ENCODE measurements around the gene RNF208. TPM values are rescaled to one million over a fixed set of nuclear protein-coding genes. Genes with fewer than 3 reads are reported as not detected.

RNF208 gene
- total RNA-seq, 2 donors from 2014 or later: 10.5 to 15.6 TPM

- H3K27me3 Mint-ChIP-seq (ENCODE audit: insufficient read depth): peaks cover 2% of the 10 kb centered on the region
- TF ChIP-seq CTCF (conservative IDR thresholded peaks at IDR 0.05): no peak
- Histone ChIP-seq H3K27ac (ENCODE audit: low read depth, low read length) (no peak overlapping the region), H3K36me3 (ENCODE audit: control insufficient read depth, insufficient read depth, low read length) (peaks cover 9% of the 10 kb centered on the region), H3K4me1 (ENCODE audit: control insufficient read depth, insufficient read depth, low read length) (peaks cover 16% of the 10 kb centered on the region), H3K9me3 (ENCODE audit: control insufficient read depth, low read length) (no peaks in the 10 kb centered on the region), H3K27me3 (ENCODE audit: control insufficient read depth, insufficient read depth, low read length, poor library complexity, severe bottlenecking) (no peaks in the 10 kb centered on the region), H3K9ac (ENCODE audit: extremely low read depth, low read length, poor library complexity, severe bottlenecking) (no peak overlapping the region), H3K4me3 (ENCODE audit: low read length) (no peak overlapping the region)
- DNase-seq: peak; percentile 85
- H3K9me3 Mint-ChIP-seq: no peaks in the 10 kb centered on the region
- H3K4me3 Mint-ChIP-seq: no peak overlapping the region
- H3K4me1 Mint-ChIP-seq: peaks cover 17% of the 10 kb centered on the region
- WGBS, 2 experiments (ENCODE audit: insufficient coverage in 1 of 2, insufficient read length in 1 of 2): 82 to 87% methylated on average over 8 to 35 of the region's 35 CpGs
- H3K27ac Mint-ChIP-seq: no peak overlapping the region
- H3K36me3 Mint-ChIP-seq (ENCODE audit: low read depth): peaks cover 6% of the 10 kb centered on the region
Measured at GRCh38 chr9:137252555-137253506, 30.8 kb upstream of the RNF208 start.

- no peak overlapping the region for H3K9ac ChIP-seq (ENCODE audit: extremely low read depth, low read length, poor library complexity, severe bottlenecking)
- H3K27ac Mint-ChIP-seq: no peak overlapping the region
Measured at GRCh38 chr9:137251490-137252268, 29.6 kb upstream of the RNF208 start.

GRCh38 chr9:137251194-137251461 lies 29.1 kb upstream of the RNF208 start, which contains the start of gene STPG3:
STPG3 (plus strand) TSS chr9:137251286; CDS start chr9:137251287, 1 bp downstream.
- no peak for TF ChIP-seq CTCF (conservative IDR thresholded peaks at IDR 0.05)
- Mint-ChIP-seq H3K36me3 (ENCODE audit: low read depth) (no peaks in the 10 kb centered on the region), H3K27me3 (ENCODE audit: insufficient read depth) (peaks cover 4% of the 10 kb centered on the region), H3K4me1 (peaks cover 20% of the 10 kb centered on the region), H3K9me3 (no peaks in the 10 kb centered on the region), H3K4me3 (no peak within 1 kb of the TSS), H3K27ac (no peak within 1 kb of the TSS)
- Histone ChIP-seq H3K27me3 (ENCODE audit: control insufficient read depth, insufficient read depth, low read length, poor library complexity, severe bottlenecking) (no peaks in the 10 kb centered on the region), H3K9ac (ENCODE audit: extremely low read depth, low read length, poor library complexity, severe bottlenecking) (no peak within 1 kb of the TSS), H3K4me1 (ENCODE audit: control insufficient read depth, insufficient read depth, low read length) (peaks cover 9% of the 10 kb centered on the region), H3K27ac (ENCODE audit: low read depth, low read length) (no peak within 1 kb of the TSS), H3K4me3 (ENCODE audit: low read length) (no peak within 1 kb of the TSS), H3K36me3 (ENCODE audit: control insufficient read depth, insufficient read depth, low read length) (no peaks in the 10 kb centered on the region), H3K9me3 (ENCODE audit: control insufficient read depth, low read length) (no peaks in the 10 kb centered on the region)
- 73 to 88% methylated on average over 3 to 4 of the region's 4 CpGs for WGBS, 2 experiments (ENCODE audit: insufficient coverage in 1 of 2, insufficient read length in 1 of 2)
- no peak for DNase-seq

More at GRCh38 chr9:137251490-137252268, 29.6 kb upstream of the RNF208 start:
- 88 to 93% methylated on average over 10 to 22 of the region's 22 CpGs for WGBS, 2 experiments (ENCODE audit: insufficient coverage in 1 of 2, insufficient read length in 1 of 2)
- Histone ChIP-seq H3K4me3 (ENCODE audit: low read length) (no peak overlapping the region), H3K9me3 (ENCODE audit: control insufficient read depth, low read length) (no peaks in the 10 kb centered on the region), H3K4me1 (ENCODE audit: control insufficient read depth, insufficient read depth, low read length) (peaks cover 15% of the 10 kb centered on the region), H3K27me3 (ENCODE audit: control insufficient read depth, insufficient read depth, low read length, poor library complexity, severe bottlenecking) (no peaks in the 10 kb centered on the region), H3K36me3 (ENCODE audit: control insufficient read depth, insufficient read depth, low read length) (peaks cover 5% of the 10 kb centered on the region), H3K27ac (ENCODE audit: low read depth, low read length) (no peak overlapping the region)
- Mint-ChIP-seq H3K9me3 (no peaks in the 10 kb centered on the region), H3K36me3 (ENCODE audit: low read depth) (peaks cover 1% of the 10 kb centered on the region), H3K27me3 (ENCODE audit: insufficient read depth) (peaks cover 4% of the 10 kb centered on the region), H3K4me3 (no peak overlapping the region), H3K4me1 (peaks cover 20% of the 10 kb centered on the region)
- TF ChIP-seq CTCF (conservative IDR thresholded peaks at IDR 0.05): no peak
- DNase-seq: no peak

Data from endodermal cell (in vitro differentiated cells).